ENCODE data around the gene PAK5. TPM values are rescaled to one million over a fixed set of nuclear protein-coding genes. Genes with fewer than 3 reads are reported as not detected.

Gene PAK5
- total and polyA plus RNA-seq, 4 donors: 0.02 to 0.17 (median 0.04) TPM; not detected in 1

DNA sequence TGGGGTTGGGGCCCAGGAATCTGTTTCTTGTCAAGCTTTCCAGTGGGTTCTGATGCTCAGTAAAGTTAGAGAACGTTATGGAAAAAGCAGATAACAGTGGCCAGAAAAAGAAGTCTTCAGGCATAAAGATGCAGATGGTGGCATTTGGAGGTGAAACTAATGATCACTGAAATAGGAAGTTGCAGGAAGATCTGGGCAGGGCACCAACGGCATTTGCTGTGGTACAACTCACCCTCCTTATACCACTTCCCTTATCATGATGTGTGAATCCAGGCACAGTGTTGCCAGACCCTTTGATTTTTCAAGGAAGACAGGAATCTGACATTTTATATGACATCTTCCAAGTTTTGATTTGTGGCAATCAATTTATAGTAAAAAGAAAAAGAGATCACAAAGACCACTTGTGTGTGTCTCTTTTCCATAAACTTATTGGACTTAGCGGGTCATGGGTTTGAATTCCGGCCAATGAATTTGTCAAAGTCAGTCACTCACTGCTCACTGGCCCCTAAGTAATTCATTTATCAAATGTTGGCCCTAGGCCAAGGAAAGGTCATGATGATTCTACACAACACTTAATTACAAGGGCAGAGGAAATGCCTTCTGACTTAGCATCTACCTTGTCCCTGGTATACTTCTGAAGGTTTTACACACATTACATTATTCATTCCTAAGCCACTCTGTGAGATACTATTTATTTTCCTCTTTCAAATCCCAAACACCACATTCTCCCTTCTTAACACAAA lies 286.9 kb downstream of the PAK5 start:
- H3K9ac ChIP-seq (ENCODE audit: low read depth in 1 of 2, low read length in 2 of 2): no peak overlapping the region
- DNase-seq (ENCODE audit: low spot score): no peak
- no peak overlapping the region for H3K27ac ChIP-seq (ENCODE audit: low read depth in 1 of 2, low read length in 2 of 2)
- no peaks in the 10 kb centered on the region for H3K4me1 ChIP-seq (ENCODE audit: control insufficient read depth in 4 of 4, insufficient read depth in 4 of 4, low read length in 3 of 4)
- H3K4me3 ChIP-seq (ENCODE audit: low read depth in 1 of 3, low read length in 3 of 3): no peak overlapping the region
- H3K36me3 ChIP-seq (ENCODE audit: control insufficient read depth in 4 of 4, insufficient read depth in 3 of 4, low read depth in 1 of 4, low read length in 3 of 4): no peaks in the 10 kb centered on the region
- 70% methylated on average over 4 of the region's 4 CpGs for WGBS
- peaks cover 0 to 5% (median 3%) of the 10 kb centered on the region in 4 donors for H3K27me3 ChIP-seq (ENCODE audit: control insufficient read depth in 4 of 4, insufficient read depth in 4 of 4, low read length in 3 of 4)
- peaks cover 3 to 8% (median 6%) of the 10 kb centered on the region in 4 donors for H3K9me3 ChIP-seq (ENCODE audit: control insufficient read depth in 4 of 4, low read length in 3 of 4)
- TF ChIP-seq RXRA (IDR thresholded peaks at IDR 0.05) (no peak), GABPA (IDR thresholded peaks at IDR 0.05 in 1 of 2, conservative IDR thresholded peaks at IDR 0.05 in 1 of 2) (no peak), HNF4G (IDR thresholded peaks at IDR 0.05) (no peak), TAF1 (conservative IDR thresholded peaks at IDR 0.05) (no peak), YY1 (IDR thresholded peaks at IDR 0.05) (no peak), EGR1 (IDR thresholded peaks at IDR 0.05; ENCODE audit: low read depth in 2 of 2) (no peak), FOXA2 (IDR thresholded peaks at IDR 0.05) (no peak), NR2F2 (IDR thresholded peaks at IDR 0.05) (no peak), SP1 (IDR thresholded peaks at IDR 0.05) (no peak), HNF4A (conservative IDR thresholded peaks at IDR 0.05) (no peak), RAD21 (IDR thresholded peaks at IDR 0.05) (no peak)
- TF ChIP-seq, protein P1, sequence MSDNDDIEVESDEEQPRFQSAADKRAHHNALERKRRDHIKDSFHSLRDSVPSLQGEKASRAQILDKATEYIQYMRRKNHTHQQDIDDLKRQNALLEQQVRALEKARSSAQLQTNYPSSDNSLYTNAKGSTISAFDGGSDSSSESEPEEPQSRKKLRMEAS (IDR thresholded peaks at IDR 0.05): no peak
- TF ChIP-seq, protein P2, sequence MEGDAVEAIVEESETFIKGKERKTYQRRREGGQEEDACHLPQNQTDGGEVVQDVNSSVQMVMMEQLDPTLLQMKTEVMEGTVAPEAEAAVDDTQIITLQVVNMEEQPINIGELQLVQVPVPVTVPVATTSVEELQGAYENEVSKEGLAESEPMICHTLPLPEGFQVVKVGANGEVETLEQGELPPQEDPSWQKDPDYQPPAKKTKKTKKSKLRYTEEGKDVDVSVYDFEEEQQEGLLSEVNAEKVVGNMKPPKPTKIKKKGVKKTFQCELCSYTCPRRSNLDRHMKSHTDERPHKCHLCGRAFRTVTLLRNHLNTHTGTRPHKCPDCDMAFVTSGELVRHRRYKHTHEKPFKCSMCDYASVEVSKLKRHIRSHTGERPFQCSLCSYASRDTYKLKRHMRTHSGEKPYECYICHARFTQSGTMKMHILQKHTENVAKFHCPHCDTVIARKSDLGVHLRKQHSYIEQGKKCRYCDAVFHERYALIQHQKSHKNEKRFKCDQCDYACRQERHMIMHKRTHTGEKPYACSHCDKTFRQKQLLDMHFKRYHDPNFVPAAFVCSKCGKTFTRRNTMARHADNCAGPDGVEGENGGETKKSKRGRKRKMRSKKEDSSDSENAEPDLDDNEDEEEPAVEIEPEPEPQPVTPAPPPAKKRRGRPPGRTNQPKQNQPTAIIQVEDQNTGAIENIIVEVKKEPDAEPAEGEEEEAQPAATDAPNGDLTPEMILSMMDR (IDR thresholded peaks at IDR 0.05; ENCODE audit: low read depth, low read length, missing input control): no peak
- TF ChIP-seq, protein P3, sequence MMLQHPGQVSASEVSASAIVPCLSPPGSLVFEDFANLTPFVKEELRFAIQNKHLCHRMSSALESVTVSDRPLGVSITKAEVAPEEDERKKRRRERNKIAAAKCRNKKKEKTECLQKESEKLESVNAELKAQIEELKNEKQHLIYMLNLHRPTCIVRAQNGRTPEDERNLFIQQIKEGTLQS (IDR thresholded peaks at IDR 0.05): no peak
- TF ChIP-seq, protein P4, sequence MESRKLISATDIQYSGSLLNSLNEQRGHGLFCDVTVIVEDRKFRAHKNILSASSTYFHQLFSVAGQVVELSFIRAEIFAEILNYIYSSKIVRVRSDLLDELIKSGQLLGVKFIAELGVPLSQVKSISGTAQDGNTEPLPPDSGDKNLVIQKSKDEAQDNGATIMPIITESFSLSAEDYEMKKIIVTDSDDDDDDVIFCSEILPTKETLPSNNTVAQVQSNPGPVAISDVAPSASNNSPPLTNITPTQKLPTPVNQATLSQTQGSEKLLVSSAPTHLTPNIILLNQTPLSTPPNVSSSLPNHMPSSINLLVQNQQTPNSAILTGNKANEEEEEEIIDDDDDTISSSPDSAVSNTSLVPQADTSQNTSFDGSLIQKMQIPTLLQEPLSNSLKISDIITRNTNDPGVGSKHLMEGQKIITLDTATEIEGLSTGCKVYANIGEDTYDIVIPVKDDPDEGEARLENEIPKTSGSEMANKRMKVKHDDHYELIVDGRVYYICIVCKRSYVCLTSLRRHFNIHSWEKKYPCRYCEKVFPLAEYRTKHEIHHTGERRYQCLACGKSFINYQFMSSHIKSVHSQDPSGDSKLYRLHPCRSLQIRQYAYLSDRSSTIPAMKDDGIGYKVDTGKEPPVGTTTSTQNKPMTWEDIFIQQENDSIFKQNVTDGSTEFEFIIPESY (IDR thresholded peaks at IDR 0.05): no peak
- TF ChIP-seq, protein P5, sequence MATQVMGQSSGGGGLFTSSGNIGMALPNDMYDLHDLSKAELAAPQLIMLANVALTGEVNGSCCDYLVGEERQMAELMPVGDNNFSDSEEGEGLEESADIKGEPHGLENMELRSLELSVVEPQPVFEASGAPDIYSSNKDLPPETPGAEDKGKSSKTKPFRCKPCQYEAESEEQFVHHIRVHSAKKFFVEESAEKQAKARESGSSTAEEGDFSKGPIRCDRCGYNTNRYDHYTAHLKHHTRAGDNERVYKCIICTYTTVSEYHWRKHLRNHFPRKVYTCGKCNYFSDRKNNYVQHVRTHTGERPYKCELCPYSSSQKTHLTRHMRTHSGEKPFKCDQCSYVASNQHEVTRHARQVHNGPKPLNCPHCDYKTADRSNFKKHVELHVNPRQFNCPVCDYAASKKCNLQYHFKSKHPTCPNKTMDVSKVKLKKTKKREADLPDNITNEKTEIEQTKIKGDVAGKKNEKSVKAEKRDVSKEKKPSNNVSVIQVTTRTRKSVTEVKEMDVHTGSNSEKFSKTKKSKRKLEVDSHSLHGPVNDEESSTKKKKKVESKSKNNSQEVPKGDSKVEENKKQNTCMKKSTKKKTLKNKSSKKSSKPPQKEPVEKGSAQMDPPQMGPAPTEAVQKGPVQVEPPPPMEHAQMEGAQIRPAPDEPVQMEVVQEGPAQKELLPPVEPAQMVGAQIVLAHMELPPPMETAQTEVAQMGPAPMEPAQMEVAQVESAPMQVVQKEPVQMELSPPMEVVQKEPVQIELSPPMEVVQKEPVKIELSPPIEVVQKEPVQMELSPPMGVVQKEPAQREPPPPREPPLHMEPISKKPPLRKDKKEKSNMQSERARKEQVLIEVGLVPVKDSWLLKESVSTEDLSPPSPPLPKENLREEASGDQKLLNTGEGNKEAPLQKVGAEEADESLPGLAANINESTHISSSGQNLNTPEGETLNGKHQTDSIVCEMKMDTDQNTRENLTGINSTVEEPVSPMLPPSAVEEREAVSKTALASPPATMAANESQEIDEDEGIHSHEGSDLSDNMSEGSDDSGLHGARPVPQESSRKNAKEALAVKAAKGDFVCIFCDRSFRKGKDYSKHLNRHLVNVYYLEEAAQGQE (IDR thresholded peaks at IDR 0.05): no peak
